GM19455 (cell line): ENCODE data around the gene RNGTT.
"Not testable (repeated sequence)": the region's sequence is repeated elsewhere in the genome, so short reads cannot be mapped to it uniquely, and the experiment has no call there.

Experiments
- ATAC-seq: cut with Tn5 transposase; IDR thresholded peaks from one replicate; pipeline ENCODE4 v1.9.1; 2021; ENCODE audit not compliant: unreplicated experiment

RNGTT gene

DNA sequence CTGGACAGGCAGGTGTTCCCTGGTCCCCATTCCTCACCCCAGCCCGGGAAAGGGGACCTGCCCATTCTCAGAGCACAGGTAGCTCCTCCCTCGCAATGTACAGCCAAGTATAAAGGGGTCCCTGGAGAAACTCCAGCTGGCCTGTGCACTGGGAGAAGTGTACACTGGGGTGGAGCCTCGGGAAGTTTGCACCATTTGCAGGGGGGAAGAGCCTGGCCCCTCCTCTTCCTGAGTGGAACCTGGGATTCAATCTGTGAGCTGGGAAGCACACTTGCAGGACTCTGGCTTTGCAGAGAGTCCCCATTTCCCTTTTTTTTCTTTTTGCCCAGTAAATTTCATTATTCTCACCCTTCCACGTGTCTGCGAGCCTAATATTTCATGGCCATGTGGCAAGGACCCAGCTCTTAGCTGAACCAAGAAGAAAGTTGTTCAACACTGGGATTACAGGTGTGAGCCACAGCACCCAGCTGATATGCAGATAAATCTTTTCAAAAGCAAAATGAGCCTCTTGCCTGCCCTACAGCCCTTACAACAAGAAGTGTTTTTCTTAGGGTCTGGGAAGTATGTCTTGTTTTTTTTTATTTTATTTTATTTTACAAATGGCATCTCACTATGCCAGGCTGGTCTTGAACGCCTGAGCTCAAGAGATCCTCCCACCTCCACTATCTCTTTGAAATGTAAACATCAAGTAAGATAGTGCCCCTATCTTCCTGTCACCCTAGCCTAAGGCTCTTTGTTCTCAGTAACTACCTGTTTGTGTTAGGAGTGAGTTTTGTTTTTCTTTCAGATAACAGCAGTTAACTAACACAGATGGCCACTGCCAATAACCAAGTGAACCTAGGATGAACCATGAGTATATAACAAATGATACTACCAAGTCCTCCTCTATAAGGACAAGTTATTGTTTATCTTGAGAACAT is 9.3 kb upstream of the RNGTT start:
- ATAC-seq: no peak

DNA sequence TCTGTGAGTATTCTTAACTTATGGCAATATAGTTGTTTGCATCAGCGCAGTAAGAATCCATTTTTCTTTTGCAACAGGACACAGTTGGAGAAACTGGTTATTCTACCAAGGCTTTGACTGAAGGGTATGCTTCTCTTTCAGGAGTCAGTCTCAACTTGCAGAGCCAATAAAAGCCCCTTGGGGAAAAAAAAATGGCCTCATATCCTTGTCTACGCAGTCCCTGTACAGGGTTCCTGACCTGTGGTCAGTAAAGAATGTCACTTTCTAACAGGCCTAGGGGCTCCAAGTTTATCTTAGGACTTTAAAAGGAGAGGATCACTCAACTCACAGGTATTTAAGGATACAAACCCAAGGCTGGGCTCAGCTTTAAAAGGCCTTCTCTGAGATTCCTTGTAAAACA is 6.9 kb upstream of the RNGTT start:
- no peak for ATAC-seq

DNA sequence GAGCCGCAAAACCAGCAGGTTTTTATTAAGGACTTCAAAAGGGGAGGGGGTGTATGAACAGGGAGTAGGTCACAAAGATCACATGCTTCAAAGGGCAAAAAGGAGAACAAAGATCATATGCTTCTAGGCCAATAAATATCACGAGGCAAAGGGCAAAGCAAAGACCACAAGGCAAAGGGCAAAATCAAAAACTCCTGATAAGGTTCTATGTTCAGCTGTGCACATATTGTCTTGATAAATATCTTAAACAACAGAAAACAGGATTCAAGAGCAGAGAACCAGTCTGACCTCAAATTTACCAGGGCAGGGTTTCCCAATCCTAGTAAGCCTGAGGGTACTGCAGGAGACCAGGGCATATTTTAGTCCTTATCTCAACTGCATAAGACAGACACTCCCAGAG is 5.8 kb upstream of the RNGTT start:
- not testable (repeated sequence) for ATAC-seq

DNA sequence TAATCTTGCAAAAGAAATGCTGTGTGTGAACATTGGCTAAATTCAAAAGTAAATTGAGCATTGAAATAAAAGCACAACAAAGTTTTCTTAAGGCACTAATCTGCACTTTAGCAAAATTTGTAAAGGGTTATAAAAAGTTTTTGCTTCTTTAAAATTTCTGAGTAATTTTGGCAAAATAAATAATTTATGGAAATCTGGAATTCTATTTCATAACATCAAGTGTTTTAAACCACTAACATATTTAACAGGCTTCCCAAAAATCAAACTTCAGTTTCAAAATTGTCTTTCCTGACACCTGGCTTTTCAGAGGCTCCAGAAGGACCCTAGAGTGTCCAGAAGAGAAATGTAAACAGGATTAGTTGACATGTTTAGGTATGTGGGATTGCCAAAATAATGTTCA is 4.5 kb upstream of the RNGTT start:
- no peak for ATAC-seq

DNA sequence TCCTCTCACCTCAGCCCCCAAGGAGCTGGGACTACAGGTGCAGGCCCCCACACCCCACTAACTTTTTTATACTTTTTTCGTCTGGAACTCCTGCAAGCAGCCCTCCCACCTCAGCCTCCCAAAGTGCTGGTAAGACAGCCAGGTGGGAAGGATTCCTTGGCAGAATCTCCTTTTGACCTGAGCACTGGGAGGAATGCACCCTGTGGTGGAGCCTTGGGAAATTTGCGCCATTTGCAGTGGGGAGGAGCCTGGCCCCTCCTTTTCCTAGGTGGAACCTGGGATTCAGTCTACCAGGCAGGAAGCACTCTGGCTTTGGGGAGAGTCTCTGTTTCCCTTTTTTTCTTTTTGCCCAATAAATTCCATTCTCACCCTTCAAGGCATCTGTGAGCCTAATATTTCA is 2.3 kb upstream of the RNGTT start:
- ATAC-seq: no peak

DNA sequence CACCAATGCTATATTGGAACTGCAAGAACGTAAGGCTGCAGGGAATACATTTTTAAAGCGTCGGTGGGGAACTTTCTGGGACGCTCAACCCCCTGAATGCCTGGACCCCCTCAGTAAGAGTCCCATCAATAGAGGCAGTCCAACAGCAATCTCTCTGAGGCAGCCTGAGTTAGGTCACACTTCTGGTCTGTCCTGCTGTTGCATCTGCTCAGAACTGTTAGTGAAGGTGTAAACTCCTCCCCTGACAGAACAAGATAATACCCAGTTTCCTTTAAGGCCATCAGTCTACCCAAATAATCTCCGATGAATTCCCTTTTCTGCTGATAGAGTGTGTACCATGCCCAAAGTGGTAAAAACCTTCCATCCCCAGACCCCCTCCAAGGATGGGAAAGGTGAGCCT is 1.1 kb upstream of the RNGTT start:
- ATAC-seq: no peak

DNA sequence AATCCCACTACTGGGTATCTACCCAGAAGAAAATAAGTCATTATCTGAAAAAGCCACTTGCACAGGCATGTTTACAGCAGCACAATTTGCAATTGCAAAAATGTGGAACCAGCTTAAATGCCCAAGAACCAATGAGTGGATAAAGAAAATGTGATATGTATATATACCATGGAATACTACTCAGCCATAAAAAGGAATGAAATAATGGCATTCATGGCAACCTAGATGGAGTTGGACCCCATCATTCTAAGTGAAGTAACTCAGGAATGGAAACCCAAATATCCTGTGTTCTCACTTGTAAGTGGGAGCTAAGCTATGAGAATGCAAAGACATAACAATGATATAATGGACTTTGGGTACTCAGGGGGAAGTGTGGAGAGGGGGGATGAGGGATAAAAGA is 4.6 kb downstream of the RNGTT start:
- no peak for ATAC-seq

DNA sequence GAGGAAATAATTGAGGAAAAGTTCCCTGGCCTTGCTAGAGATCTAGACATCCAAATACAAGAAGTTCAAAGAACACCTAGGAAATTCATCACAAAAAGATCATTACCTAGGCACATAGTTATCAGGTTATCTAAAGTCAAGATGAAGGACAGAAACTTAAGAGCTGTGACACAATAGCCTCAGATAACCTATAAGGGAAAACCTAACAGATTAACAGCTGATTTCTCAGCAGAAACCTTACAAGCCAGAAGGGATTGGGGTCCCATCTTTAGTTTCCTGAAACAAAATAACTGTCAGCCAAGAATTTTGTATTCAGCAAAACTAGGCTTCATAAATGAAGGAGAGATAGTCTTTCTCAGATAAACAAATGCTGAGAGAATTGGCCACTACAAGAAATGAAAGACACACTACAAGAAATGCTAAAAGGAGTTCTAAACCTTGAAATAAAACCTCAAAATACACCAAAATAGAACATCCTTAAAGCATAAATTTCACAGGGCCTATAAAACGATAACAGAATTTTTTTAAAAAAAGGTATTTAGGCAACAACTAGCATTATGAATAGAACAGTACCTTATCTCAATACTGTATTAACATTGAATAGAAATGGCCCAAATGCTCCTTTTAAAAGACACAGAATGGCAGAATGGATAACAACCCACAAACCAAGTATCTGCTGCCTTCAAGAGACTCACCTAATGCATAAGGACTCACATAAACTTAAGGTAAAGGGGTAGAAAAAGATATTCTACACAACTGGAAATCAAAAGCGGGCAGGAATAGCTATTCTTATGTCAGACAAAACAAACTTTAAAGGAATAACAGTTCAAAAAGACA is 9.7 kb downstream of the RNGTT start:
- ATAC-seq: no peak

DNA sequence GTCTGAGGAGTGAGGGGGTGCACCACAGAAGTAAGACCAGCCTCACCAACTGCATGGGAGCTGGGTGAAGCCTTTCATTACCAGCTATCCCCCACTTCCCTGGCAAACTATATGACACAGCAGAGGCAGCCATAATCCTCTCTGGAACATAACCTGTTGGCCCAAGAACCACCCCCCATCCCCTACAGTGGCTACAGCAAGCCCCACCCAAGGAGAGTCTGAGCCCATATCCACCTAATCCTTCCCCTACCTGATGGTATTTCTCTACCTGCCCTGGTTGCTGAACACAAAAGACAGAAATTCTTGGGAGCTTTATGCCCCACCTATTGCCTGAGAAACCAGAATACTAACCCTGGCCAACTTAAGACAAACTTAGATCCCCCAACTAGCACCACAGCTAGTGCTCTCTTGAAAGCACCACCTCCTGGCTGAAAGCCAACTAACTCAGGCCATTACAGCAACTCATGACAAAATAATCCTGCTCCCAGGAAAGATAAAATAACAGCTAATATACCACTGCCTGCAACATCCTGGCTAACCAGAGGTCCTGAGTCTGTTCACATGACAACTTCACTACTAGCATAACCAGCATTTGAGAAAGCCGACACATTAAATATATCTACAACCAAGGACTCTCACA is 11.2 kb downstream of the RNGTT start:
- ATAC-seq: no peak

DNA sequence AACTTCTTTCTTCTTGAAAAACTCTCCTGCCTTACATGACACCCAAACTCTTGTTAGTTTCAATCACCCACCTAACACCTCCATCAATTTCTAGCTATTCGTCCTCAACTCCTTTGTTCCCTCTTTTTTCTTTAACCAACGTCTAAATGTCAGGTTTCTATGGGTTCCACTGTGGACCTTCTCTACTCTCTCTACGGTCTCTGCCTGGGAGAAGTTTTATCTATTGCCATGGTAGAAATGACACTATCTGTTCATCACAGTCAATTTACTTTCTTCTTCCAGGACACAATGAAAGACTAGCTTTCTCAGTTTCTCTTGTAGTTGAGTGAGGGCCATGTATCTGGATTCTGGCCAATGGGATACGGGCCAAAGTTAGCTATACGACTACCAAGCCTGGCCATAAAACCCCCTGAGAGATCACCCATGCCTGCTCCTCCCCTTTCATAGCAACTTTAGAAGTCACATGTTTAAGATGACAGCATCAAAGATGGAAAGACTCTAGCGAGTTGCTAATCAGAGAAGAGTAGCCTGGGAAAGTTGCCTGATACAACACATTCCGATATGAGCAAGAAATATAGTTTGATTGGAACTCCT is 17.9 kb downstream of the RNGTT start:
- ATAC-seq: no peak

DNA sequence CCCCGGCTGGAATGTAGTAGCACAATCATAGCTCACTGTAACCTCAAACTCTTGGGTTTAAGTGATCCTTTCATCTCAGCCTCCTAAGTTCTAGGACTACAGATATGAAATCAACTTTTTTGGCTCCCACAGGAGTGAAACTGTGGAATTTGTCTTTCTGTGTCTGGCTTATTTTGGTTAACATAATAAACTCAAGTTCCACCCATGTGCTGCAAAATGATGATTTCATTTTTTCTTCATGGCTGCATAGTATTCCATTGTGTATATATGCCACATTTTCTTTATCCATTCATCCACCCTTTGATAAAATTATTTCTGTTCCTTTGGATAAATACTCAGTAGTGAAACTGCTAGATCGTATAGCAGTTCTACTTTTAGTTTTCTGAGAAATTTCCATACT is 29.9 kb downstream of the RNGTT start:
- no peak for ATAC-seq

DNA sequence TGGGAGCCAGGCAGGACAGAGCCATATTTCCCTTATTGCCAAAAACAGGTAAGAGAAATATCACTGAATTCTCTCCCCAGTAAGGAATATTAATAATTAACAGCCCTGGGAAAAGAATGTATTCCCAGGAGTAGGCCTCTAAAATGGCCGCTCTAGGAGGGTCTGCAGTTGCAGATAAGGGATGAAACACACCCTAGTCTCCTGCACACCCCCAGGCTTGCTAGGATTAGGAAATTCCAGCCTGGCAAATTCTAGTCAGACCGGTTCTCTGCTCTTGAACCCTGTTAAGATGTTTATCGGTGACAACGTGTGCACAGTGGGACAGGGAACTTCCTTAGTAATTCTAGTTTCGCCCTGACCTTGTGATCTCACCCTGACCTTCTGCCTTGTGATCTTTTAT is 31.4 kb downstream of the RNGTT start:
- not testable (repeated sequence) for ATAC-seq

DNA sequence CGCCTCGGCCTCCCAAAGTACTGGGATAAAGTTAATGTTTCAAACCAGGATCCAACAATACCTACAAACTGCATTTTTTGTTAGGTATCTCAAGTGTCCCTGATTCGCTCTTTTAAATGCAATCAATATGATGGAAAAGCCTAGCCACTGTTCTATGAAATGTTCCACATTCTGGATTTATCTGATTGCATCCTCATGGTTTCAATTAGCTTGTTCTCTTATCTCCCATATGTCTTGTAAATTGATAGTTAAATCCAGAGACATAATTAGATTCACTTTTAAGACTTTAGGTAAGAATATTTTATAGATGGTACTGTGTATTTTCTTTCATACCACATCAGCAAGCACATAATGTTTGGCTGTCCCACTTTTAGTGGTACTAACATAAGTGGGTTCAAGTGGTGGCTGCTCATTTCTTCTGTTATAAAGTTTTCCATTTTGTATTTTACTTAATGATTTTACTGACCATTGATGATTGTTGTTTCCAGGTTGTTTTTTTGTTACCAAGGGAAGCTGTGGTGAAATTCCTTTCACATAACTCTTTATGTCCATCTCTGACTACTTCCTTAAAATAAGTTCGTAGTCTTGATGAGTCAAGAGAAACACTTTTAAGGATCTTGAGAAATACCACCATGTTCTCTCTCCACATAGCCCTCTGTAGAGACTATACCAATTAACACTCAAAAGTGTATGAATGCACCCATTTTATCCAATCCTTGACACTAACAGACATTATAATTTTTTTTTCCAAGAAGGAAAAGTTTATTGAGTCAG is 40.5 kb downstream of the RNGTT start:
- no peak for ATAC-seq

DNA sequence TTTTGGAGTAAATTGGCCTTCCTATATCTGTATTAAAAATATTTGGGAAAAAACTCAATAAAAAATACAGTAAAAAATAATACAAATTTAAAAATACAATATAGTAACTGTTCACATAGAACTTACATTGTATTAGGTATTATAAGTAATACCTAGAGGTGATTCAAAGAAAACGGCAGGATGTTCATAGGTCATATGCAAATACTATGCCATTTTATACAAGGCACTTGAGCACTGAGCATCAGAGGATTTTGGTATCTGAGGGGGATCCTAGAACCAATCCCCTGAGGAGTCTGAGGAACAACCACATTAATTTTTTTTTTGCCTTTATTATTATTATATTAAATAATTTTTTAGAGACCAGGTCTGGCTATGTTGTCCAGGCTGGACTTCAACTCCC is 41.7 kb downstream of the RNGTT start:
- ATAC-seq: no peak

DNA sequence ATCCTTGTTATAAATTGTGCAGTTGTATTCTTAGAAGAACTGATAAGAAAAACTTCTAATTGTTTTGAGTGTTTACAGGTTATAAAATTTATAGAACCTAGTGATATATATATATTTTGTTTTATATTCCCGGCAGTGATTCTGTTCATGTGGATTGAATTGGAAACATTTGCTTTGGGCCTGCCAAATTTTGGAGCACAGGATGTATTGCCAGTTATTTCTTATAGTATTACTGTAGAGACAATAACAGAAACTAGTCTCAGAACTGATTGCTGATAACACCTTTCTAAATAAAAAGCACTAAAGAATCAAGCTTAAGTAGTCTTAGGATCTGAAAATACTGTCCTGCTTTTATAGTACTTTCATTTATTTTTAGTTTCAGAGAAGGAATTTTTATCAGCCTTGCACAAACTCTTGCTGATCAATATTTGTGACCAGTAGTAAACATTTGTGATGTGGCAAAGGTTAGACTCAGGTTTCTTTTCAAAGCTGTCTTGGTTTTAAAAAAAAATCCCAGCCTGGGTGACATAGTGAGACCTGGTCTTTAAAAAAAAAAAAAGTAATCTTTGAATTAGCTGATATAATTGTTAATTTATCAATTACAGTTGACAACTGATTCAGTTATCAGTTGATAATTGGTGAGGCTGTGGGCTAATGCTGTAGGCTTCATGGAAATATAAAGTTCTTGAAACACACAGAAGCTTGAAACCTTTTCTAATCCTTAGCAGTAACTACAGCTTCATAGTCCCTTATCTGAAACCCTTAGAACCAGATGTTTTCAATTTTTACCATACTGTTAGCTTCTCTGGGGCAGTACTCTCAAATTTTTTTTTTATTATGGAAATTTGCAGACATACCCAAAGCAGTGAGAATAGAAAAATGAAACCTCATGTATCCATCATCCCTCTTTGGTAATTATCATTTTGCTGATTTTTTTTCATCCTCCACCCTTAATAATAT is 42.4 kb downstream of the RNGTT start:
- ATAC-seq: no peak

DNA sequence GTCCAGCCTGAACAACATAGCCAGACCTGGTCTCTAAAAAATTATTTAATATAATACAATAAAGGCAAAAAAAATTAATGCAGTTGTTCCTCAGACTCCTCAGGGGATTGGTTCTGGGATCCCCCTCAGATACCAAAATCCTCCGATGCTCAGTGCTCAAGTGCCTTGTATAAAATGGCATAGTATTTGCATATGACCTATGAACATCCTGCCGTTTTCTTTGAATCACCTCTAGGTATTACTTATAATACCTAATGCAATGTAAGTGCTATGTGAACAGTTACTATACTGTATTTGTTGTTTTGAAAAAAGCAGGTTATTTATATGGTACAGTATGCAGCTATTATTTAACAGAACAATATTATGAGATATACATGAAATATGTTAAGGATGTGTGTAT is 43.3 kb downstream of the RNGTT start:
- ATAC-seq: no peak

DNA sequence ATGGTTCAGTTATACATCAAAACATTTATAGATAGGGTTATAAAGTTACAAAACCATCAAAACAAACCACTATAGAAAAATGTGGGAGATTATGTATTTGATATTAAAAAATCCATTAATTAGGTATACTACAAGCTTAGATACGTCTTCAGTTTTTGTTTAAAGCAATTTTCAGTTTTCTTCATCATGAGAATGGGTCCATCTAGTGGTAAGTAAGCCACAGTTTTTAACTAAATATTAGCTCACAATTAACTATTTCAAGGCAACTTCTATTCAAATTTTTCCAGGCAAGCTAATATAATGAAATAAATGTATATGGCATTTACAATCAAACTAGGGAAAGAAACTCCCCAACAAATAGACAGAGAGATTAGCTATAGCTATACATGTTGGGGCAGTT is 44.4 kb downstream of the RNGTT start:
- ATAC-seq: no peak

DNA sequence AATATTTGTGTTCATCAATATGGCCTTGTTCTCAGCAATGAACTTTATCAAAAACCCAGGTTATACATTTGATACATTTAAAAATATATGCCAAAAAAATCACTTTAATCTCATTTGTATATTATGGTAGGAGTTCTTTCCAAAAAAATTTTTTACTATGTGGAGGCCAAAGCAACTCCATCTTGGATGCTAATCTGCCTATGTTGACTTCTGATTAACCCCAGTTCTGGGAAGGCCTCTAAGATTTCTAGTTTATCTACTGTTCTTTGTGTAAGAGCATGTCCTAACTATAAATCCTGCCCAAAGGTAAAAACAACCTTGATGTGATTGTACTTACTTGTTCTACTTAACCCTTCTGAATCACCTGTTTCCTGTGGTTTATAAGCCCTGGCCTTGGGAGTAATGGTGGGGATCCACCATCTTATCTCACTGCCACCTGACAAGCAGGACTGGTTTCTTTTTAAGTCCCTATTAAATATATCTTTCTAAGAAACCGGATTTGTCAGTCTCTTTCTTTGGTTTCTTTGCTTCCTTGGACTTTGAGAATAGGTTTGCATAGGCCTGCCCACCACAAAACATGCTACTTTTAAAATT is 46.7 kb downstream of the RNGTT start:
- no peak for ATAC-seq
